ENCODE data around the gene S100A7. TPM values are rescaled to one million over a fixed set of nuclear protein-coding genes. Genes with fewer than 3 reads are reported as not detected.

Gene S100A7
- total and polyA plus RNA-seq, 9 of the 15 experiments (the other 6 are each of a cell fraction or from before 2014, with no cell fraction given) = not detected

DNA sequence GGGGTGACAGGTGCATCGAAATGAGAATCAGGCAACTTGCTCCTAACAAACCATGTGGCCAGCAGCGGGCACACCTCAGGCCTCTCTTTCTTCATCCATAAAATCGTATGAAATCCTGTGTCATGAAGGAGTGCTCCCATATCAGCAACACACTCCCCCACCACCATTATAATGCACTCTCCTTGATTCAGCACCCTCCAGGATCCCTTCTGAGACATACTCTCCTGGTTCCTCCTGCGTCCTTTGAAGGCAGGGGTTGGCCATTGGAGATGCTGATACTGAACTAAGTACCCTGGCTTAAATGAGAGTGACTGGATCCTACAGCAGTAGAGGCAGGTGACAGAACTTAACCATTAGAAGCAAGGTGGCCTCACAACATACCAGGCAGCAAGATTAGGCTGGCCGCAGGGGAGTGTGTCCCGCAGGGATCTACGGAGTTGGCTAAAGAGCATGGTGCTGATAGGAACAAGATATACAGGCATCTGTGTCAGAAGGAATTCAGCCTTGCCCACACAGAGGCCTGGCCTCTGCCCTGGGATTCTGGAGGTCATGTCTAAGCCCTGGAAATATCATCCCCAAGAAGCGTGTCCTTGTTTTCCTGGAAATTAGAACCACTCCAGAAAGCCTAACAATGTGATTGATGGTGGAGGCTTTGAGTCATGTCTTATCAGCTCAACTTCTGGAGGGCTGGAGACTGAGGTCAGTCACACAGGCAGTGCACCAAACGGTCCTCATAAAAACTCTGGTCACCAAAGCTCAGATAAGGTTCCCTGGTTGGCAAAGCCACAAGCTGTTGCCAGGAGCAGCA is 27.4 kb downstream of the S100A7 start (continued):
- TF ChIP-seq ZNF764 (CRISPR knock-in tag; IDR thresholded peaks at IDR 0.05; ENCODE audit: low read depth) (no peak), HDAC6 (IDR thresholded peaks at IDR 0.05; ENCODE audit: low read depth, low read length) (no peak), JUN (IDR thresholded peaks at IDR 0.05; ENCODE audit: borderline replicate concordance, low read depth, low read length) (peak; percentile 89), JUN (CRISPR knock-in tag; IDR thresholded peaks at IDR 0.05; ENCODE audit: borderline replicate concordance) (no peak; the same call in 1 of the 2 replicates), KLF1 (tag; IDR thresholded peaks at IDR 0.05) (no peak), ZNF133 (CRISPR knock-in tag; IDR thresholded peaks at IDR 0.05) (no peak), MTF1 (CRISPR knock-in tag; IDR thresholded peaks at IDR 0.05; ENCODE audit: borderline replicate concordance) (no peak), ZNF707 (CRISPR knock-in tag; conservative IDR thresholded peaks at IDR 0.05) (no peak), KHSRP (IDR thresholded peaks at IDR 0.05) (no peak), KAT2B (IDR thresholded peaks at IDR 0.05; ENCODE audit: low read depth, low read length) (no peak), U2AF1 (optimal IDR thresholded peaks at IDR 0.05; ENCODE audit: low read depth, low read length) (no peak)
- TF ChIP-seq, protein P1, sequence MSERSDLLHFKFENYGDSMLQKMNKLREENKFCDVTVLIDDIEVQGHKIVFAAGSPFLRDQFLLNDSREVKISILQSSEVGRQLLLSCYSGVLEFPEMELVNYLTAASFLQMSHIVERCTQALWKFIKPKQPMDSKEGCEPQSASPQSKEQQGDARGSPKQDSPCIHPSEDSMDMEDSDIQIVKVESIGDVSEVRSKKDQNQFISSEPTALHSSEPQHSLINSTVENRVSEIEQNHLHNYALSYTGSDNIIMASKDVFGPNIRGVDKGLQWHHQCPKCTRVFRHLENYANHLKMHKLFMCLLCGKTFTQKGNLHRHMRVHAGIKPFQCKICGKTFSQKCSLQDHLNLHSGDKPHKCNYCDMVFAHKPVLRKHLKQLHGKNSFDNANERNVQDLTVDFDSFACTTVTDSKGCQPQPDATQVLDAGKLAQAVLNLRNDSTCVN (CRISPR knock-in tag; IDR thresholded peaks at IDR 0.05) = no peak
- TF ChIP-seq, protein P2, sequence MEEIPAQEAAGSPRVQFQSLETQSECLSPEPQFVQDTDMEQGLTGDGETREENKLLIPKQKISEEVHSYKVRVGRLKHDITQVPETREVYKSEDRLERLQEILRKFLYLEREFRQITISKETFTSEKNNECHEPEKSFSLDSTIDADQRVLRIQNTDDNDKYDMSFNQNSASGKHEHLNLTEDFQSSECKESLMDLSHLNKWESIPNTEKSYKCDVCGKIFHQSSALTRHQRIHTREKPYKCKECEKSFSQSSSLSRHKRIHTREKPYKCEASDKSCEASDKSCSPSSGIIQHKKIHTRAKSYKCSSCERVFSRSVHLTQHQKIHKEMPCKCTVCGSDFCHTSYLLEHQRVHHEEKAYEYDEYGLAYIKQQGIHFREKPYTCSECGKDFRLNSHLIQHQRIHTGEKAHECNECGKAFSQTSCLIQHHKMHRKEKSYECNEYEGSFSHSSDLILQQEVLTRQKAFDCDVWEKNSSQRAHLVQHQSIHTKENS (CRISPR knock-in tag; IDR thresholded peaks at IDR 0.05) = no peak
- TF ChIP-seq, protein P3, sequence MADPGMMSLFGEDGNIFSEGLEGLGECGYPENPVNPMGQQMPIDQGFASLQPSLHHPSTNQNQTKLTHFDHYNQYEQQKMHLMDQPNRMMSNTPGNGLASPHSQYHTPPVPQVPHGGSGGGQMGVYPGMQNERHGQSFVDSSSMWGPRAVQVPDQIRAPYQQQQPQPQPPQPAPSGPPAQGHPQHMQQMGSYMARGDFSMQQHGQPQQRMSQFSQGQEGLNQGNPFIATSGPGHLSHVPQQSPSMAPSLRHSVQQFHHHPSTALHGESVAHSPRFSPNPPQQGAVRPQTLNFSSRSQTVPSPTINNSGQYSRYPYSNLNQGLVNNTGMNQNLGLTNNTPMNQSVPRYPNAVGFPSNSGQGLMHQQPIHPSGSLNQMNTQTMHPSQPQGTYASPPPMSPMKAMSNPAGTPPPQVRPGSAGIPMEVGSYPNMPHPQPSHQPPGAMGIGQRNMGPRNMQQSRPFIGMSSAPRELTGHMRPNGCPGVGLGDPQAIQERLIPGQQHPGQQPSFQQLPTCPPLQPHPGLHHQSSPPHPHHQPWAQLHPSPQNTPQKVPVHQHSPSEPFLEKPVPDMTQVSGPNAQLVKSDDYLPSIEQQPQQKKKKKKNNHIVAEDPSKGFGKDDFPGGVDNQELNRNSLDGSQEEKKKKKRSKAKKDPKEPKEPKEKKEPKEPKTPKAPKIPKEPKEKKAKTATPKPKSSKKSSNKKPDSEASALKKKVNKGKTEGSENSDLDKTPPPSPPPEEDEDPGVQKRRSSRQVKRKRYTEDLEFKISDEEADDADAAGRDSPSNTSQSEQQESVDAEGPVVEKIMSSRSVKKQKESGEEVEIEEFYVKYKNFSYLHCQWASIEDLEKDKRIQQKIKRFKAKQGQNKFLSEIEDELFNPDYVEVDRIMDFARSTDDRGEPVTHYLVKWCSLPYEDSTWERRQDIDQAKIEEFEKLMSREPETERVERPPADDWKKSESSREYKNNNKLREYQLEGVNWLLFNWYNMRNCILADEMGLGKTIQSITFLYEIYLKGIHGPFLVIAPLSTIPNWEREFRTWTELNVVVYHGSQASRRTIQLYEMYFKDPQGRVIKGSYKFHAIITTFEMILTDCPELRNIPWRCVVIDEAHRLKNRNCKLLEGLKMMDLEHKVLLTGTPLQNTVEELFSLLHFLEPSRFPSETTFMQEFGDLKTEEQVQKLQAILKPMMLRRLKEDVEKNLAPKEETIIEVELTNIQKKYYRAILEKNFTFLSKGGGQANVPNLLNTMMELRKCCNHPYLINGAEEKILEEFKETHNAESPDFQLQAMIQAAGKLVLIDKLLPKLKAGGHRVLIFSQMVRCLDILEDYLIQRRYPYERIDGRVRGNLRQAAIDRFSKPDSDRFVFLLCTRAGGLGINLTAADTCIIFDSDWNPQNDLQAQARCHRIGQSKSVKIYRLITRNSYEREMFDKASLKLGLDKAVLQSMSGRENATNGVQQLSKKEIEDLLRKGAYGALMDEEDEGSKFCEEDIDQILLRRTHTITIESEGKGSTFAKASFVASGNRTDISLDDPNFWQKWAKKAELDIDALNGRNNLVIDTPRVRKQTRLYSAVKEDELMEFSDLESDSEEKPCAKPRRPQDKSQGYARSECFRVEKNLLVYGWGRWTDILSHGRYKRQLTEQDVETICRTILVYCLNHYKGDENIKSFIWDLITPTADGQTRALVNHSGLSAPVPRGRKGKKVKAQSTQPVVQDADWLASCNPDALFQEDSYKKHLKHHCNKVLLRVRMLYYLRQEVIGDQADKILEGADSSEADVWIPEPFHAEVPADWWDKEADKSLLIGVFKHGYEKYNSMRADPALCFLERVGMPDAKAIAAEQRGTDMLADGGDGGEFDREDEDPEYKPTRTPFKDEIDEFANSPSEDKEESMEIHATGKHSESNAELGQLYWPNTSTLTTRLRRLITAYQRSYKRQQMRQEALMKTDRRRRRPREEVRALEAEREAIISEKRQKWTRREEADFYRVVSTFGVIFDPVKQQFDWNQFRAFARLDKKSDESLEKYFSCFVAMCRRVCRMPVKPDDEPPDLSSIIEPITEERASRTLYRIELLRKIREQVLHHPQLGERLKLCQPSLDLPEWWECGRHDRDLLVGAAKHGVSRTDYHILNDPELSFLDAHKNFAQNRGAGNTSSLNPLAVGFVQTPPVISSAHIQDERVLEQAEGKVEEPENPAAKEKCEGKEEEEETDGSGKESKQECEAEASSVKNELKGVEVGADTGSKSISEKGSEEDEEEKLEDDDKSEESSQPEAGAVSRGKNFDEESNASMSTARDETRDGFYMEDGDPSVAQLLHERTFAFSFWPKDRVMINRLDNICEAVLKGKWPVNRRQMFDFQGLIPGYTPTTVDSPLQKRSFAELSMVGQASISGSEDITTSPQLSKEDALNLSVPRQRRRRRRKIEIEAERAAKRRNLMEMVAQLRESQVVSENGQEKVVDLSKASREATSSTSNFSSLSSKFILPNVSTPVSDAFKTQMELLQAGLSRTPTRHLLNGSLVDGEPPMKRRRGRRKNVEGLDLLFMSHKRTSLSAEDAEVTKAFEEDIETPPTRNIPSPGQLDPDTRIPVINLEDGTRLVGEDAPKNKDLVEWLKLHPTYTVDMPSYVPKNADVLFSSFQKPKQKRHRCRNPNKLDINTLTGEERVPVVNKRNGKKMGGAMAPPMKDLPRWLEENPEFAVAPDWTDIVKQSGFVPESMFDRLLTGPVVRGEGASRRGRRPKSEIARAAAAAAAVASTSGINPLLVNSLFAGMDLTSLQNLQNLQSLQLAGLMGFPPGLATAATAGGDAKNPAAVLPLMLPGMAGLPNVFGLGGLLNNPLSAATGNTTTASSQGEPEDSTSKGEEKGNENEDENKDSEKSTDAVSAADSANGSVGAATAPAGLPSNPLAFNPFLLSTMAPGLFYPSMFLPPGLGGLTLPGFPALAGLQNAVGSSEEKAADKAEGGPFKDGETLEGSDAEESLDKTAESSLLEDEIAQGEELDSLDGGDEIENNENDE (IDR thresholded peaks at IDR 0.05; ENCODE audit: low read depth, low read length) = no peak

Measured in K562 (cell line).